ENCODE data around the gene SMG9.
"Not testable (repeated sequence)": the region's sequence is repeated elsewhere in the genome, so short reads cannot be mapped to it uniquely, and the experiment has no call there.

Gene SMG9

DNA sequence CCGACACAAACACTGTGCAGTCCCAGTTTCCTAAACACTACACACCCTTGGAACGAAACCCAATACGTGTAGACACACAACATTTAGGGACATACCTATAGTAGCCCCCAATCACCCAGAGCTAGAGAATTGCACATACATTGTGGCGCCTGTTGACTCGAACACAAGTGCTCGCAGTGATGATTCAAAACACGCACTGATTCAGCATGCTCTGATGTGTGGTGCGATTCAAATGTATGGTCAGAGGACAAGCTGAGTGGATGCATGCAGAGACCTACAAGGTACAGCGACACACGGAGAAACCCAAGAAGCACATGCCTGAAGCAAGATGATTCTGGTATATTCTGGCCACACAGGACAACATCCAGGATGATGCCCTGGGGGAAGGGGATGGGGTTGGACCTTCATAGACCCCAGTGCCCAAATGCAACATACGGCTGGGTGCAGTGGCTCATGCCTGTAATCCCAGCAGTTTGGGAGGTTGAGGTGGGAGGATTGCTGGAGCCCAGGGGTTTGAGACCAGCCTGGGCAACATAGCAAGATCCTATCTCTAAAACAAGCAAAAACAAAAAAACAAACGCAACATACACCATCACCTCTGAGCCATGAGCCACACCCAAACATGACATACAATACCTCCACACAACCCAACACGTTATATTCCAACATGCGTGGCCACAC is 27.0 kb upstream of the SMG9 start:
- in situ Hi-C loops (cut with MboI; ENCODE audit: low sequenced_read_pairs), result loop anchor here (5.0 to 25.0 kb wide), 2 partner anchors 34 to 319 kb away; partner anchors contain the start of gene LYPD3

DNA sequence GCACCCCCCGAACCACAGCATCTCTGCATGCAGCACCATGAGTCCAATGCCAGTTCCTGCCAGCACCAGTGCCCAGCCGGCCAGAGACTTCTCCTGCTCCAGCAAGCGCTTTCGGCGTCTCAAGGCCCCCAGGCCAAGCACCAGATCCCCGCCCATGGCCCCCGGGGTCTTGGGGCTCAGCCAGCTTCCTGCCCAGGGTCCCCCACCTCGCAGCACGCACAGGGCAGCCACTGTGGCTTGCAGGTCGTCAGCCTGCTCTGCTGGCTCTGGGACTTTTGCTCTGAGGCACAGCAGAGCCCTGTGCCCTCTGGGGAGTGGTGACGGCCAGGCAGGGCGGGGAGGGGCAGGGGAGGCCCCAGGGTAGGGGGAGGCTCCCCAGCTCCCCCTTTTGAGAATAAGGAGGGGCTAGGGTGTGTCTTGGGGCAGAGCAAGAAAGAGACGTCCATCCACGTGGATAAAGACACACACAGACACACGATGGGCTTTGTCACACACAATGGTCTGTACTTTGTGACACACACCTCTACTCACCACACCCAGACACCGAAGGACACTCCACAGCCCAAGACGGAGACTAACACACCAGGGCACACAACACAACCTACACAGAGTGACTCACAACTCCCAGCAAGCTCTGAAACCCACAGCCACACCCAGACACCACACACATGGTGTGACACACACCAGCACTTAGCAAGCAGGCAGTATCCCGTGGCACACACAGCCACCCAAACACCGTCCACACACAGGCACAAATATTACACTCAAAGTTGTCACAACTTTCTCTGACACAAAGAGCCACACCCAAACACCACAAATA is 26.2 kb upstream of the SMG9 start, which contains the start of gene KCNN4:
KCNN4 (minus strand) TSS at position 268 of the 820 bp plus-strand sequence; CDS start at position 156, 112 bp downstream.
- in situ Hi-C loops (cut with MboI; ENCODE audit: low sequenced_read_pairs), result loop anchor here (5.0 to 25.0 kb wide), 2 partner anchors 34 to 319 kb away; partner anchors contain the start of gene LYPD3

GRCh38 chr19:43779820-43780219 is 25.1 kb upstream of the SMG9 start:
- in situ Hi-C loops (cut with MboI; ENCODE audit: low sequenced_read_pairs), result loop anchor here (5.0 to 25.0 kb wide), 2 partner anchors 33 to 318 kb away; partner anchors contain the start of gene LYPD3

- in situ Hi-C loops (cut with MboI; ENCODE audit: low sequenced_read_pairs), result loop anchor here (25.0 kb wide), 1 partner anchor 317 kb away; the partner anchor contains the start of gene LYPD3
Observed at GRCh38 chr19:43779147-43779819, 24.5 kb upstream of the SMG9 start.

GRCh38 chr19:43778651-43779050 is 23.9 kb upstream of the SMG9 start:
- in situ Hi-C loops (cut with MboI; ENCODE audit: low sequenced_read_pairs), result loop anchor here (25.0 kb wide), 1 partner anchor 316 kb away; the partner anchor contains the start of gene LYPD3

DNA sequence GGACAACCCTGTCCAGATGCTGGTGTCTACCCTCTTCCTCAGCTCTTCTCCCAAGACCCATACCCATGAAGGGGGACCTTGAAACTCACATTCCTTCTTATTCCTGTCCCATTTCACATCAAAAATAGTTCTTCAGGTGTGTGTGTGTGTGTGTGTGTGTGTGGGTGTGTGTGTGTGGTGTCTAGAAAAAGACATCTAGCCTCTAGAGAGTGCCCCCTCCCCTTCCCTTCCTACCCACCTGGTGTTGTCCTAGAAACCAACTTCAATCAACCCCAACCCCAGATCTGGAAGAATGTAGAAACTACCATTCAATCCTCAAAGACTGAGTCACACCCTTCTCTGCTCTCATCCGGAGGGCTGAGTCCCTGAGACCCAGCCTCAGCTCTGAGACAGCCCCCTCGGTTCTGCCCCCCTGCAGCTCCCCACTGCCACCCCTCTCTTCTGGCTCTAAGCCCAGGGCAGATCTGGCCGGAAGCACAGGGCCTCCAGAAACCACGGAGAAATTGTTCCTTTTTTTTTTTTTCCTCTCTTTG is 22.5 kb upstream of the SMG9 start:
- in situ Hi-C loops (cut with MboI; ENCODE audit: low sequenced_read_pairs), result loop anchor here (25.0 kb wide), 1 partner anchor 315 kb away; the partner anchor contains the start of gene LYPD3

DNA sequence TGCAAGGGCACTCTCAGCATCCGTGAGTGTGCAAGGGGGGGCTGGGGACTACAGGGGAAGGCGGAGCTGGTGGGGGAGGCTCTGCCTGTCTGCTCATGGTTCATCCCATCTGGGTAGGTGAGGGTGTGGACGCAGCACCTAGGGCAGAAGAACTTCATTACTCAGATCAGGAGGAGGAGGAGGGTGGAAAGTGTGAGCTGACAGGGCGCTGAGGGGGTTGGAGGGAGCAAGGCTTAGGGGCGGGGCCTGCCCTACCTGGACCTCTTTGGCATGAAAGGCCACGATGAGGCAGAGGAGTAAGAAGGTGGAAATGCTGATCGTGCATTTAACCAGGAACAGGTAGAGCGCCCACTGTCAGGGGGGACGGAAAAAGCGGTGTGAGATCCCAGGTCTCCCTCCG is 21.5 kb upstream of the SMG9 start:
- in situ Hi-C loops (cut with MboI; ENCODE audit: low sequenced_read_pairs), result loop anchor here (25.0 kb wide), 1 partner anchor 314 kb away; the partner anchor contains the start of gene LYPD3

DNA sequence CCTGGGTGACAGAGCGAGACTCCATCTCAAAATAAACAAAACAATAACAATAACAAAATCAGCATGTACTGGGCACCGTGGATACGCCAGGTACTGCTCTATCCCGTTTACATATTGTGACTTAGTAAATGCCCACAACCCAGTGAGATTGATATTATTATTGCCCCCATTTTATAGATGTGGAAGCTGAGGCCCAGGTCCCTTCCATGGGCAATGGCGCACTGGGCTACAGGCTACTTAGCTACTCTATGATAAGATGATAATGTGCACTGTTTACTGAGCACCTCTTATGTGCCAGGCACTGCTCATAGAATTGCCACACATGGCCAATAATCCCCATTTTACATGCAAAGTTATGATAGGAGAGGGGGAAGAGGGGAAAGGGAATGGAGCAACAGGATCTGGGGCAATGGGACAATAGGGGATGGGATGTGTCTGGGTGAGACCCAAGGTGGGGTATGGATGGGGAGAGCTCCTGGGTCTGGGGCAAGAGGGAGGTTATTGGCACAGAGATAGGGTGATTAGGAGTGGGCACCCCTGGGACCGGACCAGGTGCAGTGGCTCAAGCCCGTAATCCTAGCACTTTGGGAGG is 20.6 kb upstream of the SMG9 start:
- in situ Hi-C loops (cut with MboI; ENCODE audit: low sequenced_read_pairs), result loop anchor here (25.0 kb wide), 1 partner anchor 313 kb away; the partner anchor contains the start of gene LYPD3

DNA sequence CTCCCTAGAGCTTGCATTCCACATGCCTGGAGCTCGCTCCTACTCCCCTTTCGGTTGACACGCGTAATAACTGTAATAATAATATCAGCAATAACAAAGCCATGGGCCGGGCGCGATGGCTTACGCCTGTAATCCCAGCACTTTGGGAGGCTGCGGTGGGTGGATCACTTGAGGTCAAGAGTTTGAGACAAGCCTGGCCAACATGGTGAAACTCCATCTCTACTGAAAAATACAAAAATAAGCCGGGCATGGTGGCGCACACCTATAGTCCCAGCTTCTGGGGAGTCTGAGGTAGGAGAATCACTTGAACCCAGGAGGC is 20.1 kb upstream of the SMG9 start:
- in situ Hi-C loops (cut with MboI; ENCODE audit: low sequenced_read_pairs), result loop anchor here (25.0 kb wide), 1 partner anchor 313 kb away; the partner anchor contains the start of gene LYPD3

DNA sequence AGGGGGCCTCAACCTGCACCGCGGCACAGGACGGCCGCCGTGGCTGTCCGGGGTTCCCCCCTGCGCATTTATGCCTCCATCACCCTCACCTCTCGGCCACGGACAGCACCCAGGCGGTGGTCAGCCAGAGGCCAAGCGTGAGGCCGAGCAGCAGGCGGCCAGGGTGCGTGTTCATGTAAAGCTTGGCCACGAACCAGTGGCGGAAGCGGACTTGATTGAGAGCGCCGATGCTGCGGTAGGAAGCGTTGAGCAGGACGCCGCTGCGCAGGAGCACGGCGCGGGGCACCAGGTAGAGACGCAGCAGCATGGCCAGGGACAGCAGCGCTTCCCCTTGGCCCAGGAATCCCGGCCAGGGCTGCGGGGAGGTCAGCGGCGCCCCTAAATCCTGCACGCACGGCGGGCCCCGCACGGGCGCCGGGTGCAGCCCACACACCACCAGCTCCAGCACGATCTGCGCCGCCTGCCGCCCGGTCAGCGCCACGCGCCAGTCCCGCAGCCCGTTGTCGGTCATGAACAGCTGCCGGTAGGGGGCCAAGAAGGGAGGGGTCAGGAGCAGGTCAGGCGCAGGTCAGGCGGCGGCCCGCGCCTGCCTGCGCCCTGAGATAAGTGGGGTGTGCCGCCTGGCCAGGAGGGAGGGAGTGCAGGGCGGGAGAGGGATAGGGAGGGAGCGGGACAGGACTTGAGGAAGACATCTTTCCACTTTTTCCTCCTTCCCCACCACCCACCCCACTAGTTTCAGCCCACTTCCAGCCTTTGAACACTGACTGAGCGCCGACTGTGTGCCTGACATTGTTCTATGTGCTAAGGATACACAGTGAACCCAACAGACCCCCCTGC is 19.6 kb upstream of the SMG9 start:
- in situ Hi-C loops (cut with MboI; ENCODE audit: low sequenced_read_pairs), result no loop called here

GRCh38 chr19:43773725-43774102 is 19.0 kb upstream of the SMG9 start:
- in situ Hi-C loops (cut with MboI; ENCODE audit: low sequenced_read_pairs), result no loop called here

- in situ Hi-C loops (cut with MboI; ENCODE audit: low sequenced_read_pairs), result no loop called here
Observed at GRCh38 chr19:43769256-43769655, 14.5 kb upstream of the SMG9 start.

DNA sequence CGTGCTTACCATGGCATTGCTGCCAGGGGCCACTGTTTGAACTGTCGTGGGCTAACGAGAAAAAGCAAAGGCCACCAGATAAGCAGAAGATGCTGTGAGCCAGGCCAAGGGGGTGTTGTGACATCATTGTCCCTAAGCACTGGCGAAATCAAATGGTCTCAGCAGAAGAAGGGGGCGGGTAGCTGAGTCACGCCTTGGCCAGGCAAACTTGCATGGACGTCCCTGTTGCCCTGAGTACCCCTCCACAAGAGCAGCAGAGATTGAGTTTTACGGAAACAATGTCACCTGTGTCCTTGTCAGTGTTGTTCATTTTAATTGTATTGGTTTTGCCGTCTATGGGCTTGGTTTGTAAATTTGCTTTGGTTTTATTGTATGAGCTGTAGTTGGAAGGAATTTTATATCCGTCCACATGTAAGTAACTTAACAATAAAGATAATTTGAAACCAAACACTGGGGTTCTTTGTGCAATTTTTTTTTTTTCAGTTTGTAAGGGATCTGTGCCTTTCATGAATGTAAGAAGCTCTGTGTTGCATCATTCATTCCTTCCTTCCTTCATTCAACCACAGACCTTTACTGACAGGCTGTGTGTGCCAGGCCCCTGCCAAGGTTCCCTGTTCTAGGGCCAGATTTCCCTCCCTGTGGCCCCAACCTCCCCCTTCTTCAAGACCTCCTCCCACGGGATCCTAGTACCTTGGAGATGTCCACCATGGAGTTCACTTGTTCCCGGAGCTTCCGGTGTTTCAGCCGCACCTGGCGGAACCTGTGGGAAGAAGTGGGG is 13.7 kb upstream of the SMG9 start:
- in situ Hi-C loops (cut with MboI; ENCODE audit: low sequenced_read_pairs), result no loop called here

DNA sequence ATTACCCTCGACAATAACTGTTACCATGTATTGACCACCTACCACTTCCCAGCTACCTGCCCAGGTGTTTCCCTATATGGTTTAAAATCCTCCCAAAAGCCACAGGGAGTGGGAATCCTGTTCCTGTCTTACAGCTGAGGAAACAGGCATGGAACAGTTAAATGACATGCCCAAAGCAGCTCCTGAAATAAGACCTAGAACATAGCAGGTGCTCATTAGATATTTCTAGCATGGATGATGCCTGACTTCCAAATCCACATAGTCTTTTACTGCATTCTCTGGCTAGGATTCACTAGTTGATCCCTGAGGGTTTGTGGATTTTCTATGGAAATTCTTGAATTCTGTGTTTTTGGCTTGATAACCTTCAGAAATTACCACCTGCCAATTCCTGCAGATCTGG is 13.1 kb upstream of the SMG9 start:
- in situ Hi-C loops (cut with MboI; ENCODE audit: low sequenced_read_pairs), result no loop called here

DNA sequence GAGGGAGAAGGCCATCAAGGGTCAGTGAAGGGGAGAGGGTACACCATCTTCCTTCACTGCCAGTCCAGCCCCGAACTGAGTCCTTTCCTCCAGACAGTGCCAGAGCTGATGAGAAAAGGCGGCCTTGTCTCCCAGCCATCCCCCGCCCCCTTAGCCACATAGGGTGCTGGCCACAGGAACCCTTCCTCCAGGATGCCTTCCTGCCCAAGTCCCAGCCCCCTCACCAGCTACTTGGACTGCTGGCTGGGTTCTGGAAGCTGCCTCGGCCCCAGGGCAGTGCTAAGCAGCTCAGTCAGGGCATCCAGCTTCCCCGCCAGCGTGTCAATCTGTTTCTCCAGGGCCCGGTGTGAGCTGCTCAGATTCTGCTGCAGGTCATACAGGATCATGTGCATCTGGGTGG is 12.6 kb upstream of the SMG9 start:
- in situ Hi-C loops (cut with MboI; ENCODE audit: low sequenced_read_pairs), result no loop called here

- in situ Hi-C loops (cut with MboI; ENCODE audit: low sequenced_read_pairs), result no loop called here
Observed at GRCh38 chr19:43766755-43767043, 11.9 kb upstream of the SMG9 start.

GRCh38 chr19:43765109-43765876 is 10.5 kb upstream of the SMG9 start:
- in situ Hi-C loops (cut with MboI; ENCODE audit: low sequenced_read_pairs), result no loop called here

- in situ Hi-C loops (cut with MboI; ENCODE audit: low sequenced_read_pairs), result not testable (repeated sequence)
Observed at GRCh38 chr19:43764684-43765083, 9.9 kb upstream of the SMG9 start.

All from HL-60/S4 treated with phorbol 12-myristate 13-acetate at 8.2 ng/mL for 4 days and 3 days (cell line).